HG02798 (cell line): ENCODE results near the gene ZNF175.

Experiments
- ATAC-seq: cut with Tn5 transposase; IDR thresholded peaks from one replicate; pipeline ENCODE4 v1.9.1; 2021; ENCODE audit warnings: mild to moderate bottlenecking; ENCODE audit not compliant: unreplicated experiment, poor library complexity

ZNF175 gene

GRCh38 chr19:51587264-51588191 lies 16.4 kb downstream of the ZNF175 start:
- no peak for ATAC-seq

DNA sequence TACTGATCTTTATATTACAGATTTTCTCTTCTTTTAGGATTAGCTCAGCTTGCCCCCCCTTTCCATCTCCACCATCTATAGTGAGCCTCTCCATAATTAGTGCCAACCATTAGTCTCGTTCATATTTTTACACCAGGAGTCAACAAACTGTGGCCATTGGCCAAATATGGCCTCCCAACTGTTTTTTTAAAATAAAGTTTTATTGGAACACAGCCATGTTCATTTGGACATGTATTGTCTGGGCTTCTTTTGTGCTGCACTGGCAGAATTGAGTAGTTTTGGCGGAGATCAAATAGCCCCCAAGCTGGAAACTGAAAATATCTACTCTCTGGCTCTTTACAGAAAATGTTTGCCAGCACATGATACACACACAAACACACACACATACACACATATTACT lies 18.4 kb downstream of the ZNF175 start:
- ATAC-seq = no peak

- no peak for ATAC-seq
Observed at GRCh38 chr19:51590441-51590840, 19.4 kb downstream of the ZNF175 start.

DNA sequence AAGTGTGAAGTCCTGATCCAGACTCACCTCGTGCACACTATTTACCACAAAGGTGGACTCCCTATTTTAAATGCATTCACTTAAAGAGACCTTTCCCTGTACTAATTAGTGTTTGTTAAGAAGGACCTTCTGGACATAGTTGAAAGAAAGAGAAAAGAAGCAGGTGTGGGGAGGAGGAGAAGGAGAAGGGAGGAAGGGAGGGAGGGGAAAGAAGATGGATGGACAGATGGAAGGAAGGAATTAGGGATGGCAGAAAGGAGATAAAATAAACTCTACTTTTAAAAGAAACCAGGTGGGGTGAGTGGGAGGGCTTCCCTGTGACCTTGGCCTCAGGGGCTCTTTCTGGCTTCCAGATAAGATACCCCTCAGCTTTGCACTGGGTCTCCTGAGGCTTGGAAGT lies 21.4 kb downstream of the ZNF175 start:
- ATAC-seq = no peak

DNA sequence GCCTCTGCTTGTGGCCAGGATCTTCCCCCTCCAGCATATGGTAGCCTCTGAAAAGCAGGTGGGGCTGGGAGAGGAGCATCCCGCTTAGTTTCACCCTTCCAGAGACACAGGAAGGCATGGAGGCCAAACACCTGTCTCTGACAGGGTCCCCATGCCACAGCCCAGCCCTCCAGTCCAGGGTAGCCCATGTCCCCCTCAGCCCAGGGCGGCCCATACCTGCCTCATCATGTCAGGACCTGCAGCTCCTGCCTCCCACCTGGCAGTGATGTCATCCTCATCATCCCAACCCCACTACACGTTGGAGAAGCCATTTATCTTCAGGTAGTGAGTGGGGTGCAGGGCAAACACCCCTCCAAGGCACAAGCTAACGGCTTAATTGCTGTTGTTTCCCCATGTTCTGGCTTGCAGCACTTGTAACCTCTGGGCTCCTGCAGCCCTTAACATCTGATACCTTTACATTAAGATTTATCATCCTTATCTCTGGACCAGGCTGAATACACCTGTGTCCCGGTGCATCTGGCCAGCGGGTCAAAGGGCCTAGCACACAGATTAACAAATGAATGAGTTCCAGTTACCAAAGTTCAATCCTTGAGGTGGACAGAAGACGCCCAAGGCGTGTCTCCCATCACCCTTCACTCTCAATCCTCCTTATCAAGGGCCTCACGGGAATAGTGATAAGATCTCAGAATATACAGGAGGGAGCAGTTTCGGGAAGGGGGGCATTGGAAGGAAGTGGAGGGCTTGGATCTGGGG lies 22.2 kb downstream of the ZNF175 start:
- no peak for ATAC-seq

DNA sequence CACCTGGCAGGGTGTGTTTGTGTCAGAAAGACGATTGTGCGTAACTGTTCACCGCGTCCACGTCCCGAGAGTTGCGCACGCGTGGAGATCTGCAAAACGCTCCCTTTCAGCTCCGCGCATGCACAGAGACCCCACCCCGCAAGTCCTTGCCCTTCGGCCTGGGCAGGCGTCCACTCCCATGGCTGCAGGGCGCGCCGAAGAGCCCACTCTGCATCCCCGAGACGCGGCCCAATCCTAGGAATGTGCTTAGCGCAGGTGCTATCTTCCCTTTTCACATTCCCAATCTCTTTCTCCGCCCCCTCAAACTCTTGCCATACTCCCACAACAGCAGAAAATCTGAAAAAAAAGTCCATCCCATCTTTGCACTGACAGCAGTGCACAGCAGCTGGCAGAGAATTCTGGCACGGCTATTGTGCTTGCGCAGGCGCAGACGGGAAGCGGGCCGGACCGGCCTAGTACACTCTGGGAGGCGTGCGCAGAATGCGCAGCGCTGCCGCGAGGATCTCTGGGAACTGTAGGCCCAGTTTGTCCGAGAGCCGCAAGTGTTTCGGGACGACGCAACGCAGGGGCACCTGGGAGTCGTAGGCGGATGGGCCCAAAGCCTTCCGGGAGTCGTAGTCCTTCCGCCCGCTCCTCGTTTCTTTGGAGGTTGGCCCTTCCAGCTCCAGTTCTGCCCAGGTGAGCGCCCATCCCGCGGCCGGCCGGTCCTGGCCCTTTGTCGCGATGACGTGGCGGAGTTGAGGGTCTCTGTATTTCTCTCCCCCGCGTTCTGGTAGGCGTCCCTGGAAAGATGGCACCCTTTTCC lies 23.1 kb downstream of the ZNF175 start:
- ATAC-seq = peak; percentile 99

DNA sequence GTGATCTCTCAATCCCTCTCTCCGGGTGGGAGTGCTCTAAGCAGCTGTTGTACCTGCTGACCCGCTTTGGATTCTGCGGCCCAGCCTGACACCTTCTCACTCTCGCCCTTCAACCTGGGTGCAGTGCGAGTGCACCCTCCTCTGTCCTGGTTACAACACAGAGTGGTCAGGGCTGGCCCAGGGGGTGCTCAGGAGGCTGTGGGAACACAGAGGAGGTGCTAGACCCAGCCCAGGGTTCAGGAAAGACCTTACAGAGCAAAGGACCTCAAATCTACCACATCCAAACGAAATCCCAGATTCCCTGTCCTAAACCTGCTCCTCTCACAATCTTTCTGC lies 23.7 kb downstream of the ZNF175 start:
- ATAC-seq = peak; percentile 5

GRCh38 chr19:51595190-51596175 lies 24.4 kb downstream of the ZNF175 start:
- no peak for ATAC-seq

- no peak for ATAC-seq
Observed at GRCh38 chr19:51598159-51598915, 27.3 kb downstream of the ZNF175 start.

DNA sequence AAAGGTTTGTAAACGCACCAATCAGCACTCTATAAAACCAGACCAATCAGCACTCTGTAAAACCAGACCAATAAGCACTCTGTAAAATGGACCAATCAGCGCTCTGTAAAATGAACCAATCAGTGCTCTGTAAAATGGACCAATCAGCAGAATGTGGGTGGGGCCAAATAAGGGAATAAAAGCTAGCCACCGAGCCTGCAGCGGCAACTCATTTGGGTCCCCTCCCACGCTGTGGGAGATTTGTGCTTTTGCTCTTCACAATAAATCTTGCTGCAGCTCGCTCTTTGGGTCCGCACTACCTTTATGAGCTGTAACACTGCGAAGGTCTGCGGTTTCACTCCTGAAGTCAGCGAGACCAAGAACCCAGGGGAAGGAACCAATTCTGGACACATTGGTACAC lies 28.0 kb downstream of the ZNF175 start:
- no peak for ATAC-seq

DNA sequence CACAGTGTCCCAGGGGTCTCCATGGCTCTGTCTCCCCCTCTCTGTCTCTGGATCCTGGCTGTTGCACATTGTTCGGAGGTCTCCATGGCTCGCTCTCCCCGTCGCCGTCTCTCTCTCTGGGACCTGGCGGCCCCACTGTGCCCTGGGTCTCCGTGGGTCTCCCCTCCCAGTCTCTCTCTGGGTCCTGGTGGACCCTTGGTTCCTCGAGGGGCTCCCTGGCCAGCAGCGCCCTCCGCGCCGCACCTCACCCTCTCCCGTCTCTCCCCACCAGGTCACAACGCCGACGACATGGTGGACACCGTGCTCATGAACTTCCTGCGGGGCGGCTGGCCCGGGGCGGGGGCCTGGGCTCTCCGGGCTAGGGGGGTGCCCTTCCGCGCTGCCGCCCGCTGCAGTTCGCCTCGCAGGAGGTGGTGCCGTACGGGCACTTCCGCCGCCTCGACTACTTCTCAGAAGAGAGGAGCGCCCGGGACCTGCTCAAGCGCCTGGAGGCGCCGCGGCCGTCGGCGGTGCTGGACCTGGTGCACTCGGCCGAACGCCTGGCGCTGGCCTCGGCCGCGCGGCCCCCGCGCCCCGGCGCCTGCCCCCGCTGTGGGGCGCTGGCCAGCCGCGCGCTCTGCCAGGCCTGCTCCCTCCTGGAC lies 30.0 kb downstream of the ZNF175 start:
- no peak for ATAC-seq

DNA sequence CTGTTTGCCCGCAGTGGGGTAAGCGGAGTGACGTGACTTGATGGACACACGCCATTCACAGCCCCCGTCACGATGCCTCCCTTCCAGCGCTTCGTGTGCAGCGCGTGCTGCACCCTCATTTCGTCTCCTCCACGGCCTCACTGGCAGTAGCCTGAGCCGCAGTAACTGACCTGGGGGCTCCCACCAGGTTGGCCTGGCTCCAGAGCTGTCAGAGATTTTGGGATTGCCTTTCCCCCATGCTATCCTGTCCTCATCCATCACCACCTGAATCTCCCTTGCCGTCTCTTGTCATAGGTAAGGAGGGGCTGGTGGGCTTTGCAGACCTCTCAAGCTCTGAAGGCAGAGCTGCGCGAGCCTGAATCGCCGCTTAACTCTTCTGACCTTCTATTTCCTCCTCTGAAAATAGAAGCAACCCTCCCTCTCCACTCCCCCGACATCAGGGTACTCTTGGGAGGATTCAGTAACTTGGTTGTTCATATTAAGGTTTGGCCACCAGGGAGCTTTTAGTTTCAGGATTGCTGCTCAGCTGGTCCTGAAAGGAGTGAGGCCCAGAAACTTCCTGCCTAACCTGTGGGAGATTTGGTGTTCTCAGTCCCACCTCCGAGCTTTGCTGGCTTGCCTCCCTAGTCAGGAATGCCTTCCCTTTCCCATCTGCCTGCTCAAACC lies 31.2 kb downstream of the ZNF175 start:
- no peak for ATAC-seq

- ATAC-seq = peak; percentile 96
Observed at GRCh38 chr19:51607077-51607476, 36.0 kb downstream of the ZNF175 start.

- ATAC-seq = no peak
Observed at GRCh38 chr19:51607920-51608562, 37.0 kb downstream of the ZNF175 start.

DNA sequence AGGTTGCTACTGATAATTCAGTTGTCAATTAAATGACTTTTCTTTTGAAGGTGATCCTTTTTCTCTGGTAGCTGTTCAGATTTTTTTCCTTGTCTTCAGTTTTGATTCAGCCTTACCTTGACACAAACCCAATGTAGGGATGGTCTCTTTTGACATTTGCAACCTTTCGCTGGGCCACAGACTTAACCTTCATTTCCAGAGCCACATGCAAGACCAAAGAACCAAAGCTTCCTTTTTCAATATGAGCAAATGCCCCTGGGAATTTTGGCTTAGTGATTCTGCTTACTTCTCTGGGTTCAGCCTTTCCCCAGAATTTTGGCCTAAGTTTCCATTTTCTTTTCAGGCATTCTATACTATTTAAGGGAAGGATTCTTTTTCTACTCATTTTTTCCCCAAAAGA lies 39.5 kb downstream of the ZNF175 start:
- ATAC-seq = no peak

DNA sequence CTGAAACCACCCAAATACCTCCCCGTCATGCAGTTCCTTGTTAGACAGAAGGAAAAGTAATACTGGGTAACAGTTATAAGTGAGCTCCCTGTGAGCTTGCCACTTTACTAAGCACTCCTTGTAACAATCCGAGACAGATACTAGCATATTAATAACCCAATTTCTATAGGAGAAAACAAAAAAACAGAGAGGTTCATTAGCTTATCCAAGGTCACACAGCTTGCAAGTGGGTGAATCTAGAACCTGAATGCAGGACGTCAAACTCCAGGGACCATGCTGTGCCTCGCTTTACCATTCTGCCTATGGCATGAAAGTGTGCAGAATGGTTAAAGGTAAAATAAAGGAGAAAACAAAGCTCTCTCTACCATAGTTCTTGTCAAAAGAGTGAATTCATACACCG lies 43.7 kb downstream of the ZNF175 start:
- ATAC-seq = no peak

- ATAC-seq = no peak
Observed at GRCh38 chr19:51615991-51616390, 44.9 kb downstream of the ZNF175 start.
